Neuronal stem cell (in vitro differentiated cells): ENCODE measurements around the gene PSAPL1.

Experiments
- DNase-seq: peaks from one replicate; pipeline ENCODE4 v3.0.0-alpha.2; 2013; ENCODE audit warnings: low spot score
- H2AFZ ChIP-seq: one replicate; pipeline ENCODE4 v1.6.1; 2013; ENCODE audit warnings: mild to moderate bottlenecking, low read length, inconsistent platforms
- H2AK5ac ChIP-seq: 2 replicates; pipeline ENCODE4 v1.6.1; 2013; ENCODE audit warnings: low read depth, mild to moderate bottlenecking, inconsistent platforms, low read length, moderate library complexity, mixed read lengths
- H2BK120ac ChIP-seq: 2 replicates; pipeline ENCODE4 v1.6.1; 2013; ENCODE audit warnings: low read depth, mild to moderate bottlenecking, inconsistent platforms, low read length, moderate library complexity, mixed read lengths
- H2BK12ac ChIP-seq: one replicate; pipeline ENCODE4 v1.6.1; 2013; ENCODE audit warnings: low read length, inconsistent platforms
- H2BK15ac ChIP-seq: 2 replicates; pipeline ENCODE4 v1.6.1; 2013; ENCODE audit warnings: mild to moderate bottlenecking, low read length, inconsistent platforms, mixed read lengths
- H2BK5ac ChIP-seq: one replicate; pipeline ENCODE4 v1.6.1; 2013; ENCODE audit warnings: inconsistent platforms, mild to moderate bottlenecking, low read length, moderate library complexity
- H3K14ac ChIP-seq: one replicate; pipeline ENCODE4 v1.6.1; 2013; ENCODE audit warnings: low read length, inconsistent platforms
- H3K18ac ChIP-seq: 2 replicates; pipeline ENCODE4 v1.6.1; 2013; ENCODE audit warnings: low read length, inconsistent platforms
- H3K23ac ChIP-seq: 2 replicates; pipeline ENCODE4 v1.6.1; 2013; ENCODE audit warnings: low read depth, mild to moderate bottlenecking, mixed read lengths, low read length, inconsistent platforms; ENCODE audit not compliant: poor library complexity
- H3K27ac ChIP-seq: replicated peaks from 3 replicates; pipeline ENCODE4 v1.5.1; 2013; ENCODE audit warnings: low read length, inconsistent platforms
- H3K27me3 ChIP-seq, 3 experiments: 2 replicates each; pipeline ENCODE4 v1.6.1; 2013; ENCODE audit warnings: low read length in 3 of 3, mild to moderate bottlenecking in 2 of 3, inconsistent platforms in 1 of 3, low read depth in 1 of 3, mixed read lengths in 1 of 3, moderate library complexity in 1 of 3; ENCODE audit not compliant: control insufficient read depth in 3 of 3, insufficient read depth in 3 of 3
- H3K36me3 ChIP-seq, 2 donors: replicated peaks in 1 of 2; 2 replicates each; pipeline ENCODE4 v1.6.1; 2013; ENCODE audit warnings: low read length in 2 of 2; ENCODE audit not compliant: control insufficient read depth in 2 of 2, insufficient read depth in 2 of 2
- H3K4ac ChIP-seq: 2 replicates; pipeline ENCODE4 v1.6.1; 2013; ENCODE audit warnings: inconsistent platforms, mild to moderate bottlenecking, low read length, moderate library complexity
- H3K4me1 ChIP-seq, 2 donors: 1 replicate in 1 of 2; 2 replicates in 1 of 2; pipeline ENCODE4 v1.6.1; 2013; ENCODE audit warnings: low read length in 2 of 2, low read depth in 1 of 2; ENCODE audit not compliant: control insufficient read depth in 2 of 2, insufficient read depth in 1 of 2
- H3K4me2 ChIP-seq: one replicate; pipeline ENCODE4 v1.6.1; 2013; ENCODE audit warnings: mild to moderate bottlenecking, low read length, inconsistent platforms; ENCODE audit not compliant: insufficient read depth, poor library complexity, severe bottlenecking
- H3K4me3 ChIP-seq, 2 donors: 2 replicates each; pipeline ENCODE4 v1.5.1; 2013; ENCODE audit warnings: low read length in 2 of 2, mild to moderate bottlenecking in 2 of 2, inconsistent platforms in 1 of 2, moderate library complexity in 1 of 2
- H3K79me1 ChIP-seq: one replicate; pipeline ENCODE4 v1.6.1; 2013; ENCODE audit warnings: low read depth, mild to moderate bottlenecking, inconsistent platforms, low read length, moderate library complexity
- H3K9ac ChIP-seq: one replicate; pipeline ENCODE4 v1.6.1; 2013; ENCODE audit warnings: mild to moderate bottlenecking, low read depth, low read length, inconsistent platforms; ENCODE audit not compliant: poor library complexity
- H3K9me3 ChIP-seq, 2 donors: replicated peaks in 1 of 2; 2 replicates each; pipeline versions ENCODE3 to v1.6.1; 2013; ENCODE audit warnings: low read length in 2 of 2, mild to moderate bottlenecking in 2 of 2, inconsistent platforms in 1 of 2, low read depth in 1 of 2, mixed read lengths in 1 of 2, moderate library complexity in 1 of 2; ENCODE audit not compliant: control insufficient read depth in 2 of 2, insufficient read depth in 1 of 2
- H4K8ac ChIP-seq: one replicate; pipeline ENCODE4 v1.6.1; 2013; ENCODE audit warnings: low read depth, mild to moderate bottlenecking, inconsistent platforms, low read length, moderate library complexity
- H4K91ac ChIP-seq: one replicate; pipeline ENCODE4 v1.6.1; 2013; ENCODE audit warnings: low read length, low read depth, mild to moderate bottlenecking, inconsistent platforms; ENCODE audit not compliant: poor library complexity
- WGBS, 2 donors: extraction: QIAGEN DNeasy Blood & Tissue Kit; methylation state at CpG; one replicate each; pipeline ENCODE4 v1.1.7; 2013; ENCODE audit warnings: missing lambda C conversion rate in 2 of 2, mixed read lengths in 1 of 2; ENCODE audit not compliant: insufficient read length in 2 of 2, insufficient replicate concordance in 1 of 2; ENCODE audit errors: extremely low coverage in 2 of 2; 5-methylcytosine and 5-hydroxymethylcytosine counted together

The PSAPL1 gene

DNA sequence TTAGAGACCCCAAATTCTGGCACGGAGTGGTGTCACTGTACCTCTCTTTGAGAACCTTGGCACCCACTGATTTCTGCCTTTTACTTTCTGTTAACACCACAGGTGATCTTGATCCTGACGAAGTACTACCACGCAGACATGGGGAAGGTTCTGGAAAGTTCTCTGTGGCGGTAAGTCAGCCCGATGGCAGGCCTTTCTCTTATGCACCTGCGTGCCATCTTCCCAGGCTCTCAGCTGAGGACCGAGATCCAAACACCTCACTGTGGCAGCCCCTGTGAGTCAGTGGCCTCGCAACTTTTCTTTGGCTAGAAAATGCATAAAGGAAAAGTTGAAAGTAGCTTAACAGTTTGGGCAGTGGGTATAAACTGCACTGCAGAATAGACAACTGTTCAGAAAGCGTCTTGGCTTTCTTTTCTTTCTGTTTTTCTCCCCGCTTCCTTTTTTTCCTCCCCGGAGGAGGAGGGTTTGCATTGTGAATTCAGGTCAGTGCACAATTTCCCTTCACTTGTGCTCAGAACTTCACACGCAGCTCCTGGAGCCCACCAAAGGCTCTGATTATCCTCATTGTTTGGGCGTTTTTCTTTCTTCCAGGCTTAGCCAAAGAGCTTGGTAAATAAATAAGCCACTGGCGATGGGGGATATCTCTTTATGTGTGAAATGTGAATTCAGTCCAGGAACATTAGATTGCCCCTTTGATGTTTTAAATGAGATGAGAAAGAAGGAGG lies 38.4 kb downstream of the PSAPL1 start:
- Histone ChIP-seq H3K27ac (peak overlapping the region; percentile 46), H3K18ac (peak overlapping the region; percentile 94), H3K9ac (no peak overlapping the region), H3K23ac (peak overlapping the region; percentile 12), H2BK15ac (no peak overlapping the region), H3K4me2 (no peak overlapping the region), H3K14ac (no peak overlapping the region), H3K9me3 (no peaks in the 10 kb centered on the region), H2AK5ac (peak overlapping the region; percentile 93), H2AFZ (no peak overlapping the region), H4K91ac (no peak overlapping the region), H2BK120ac (no peak overlapping the region), H4K8ac (no peak overlapping the region), H3K4ac (no peak overlapping the region), H3K4me1 (peaks cover 0 to 26% of the 10 kb centered on the region in 2 donors), H2BK5ac (no peak overlapping the region), H3K4me3 (no peak overlapping the region), H3K79me1 (no peaks in the 10 kb centered on the region), H2BK12ac (no peak overlapping the region), H3K36me3 (no peaks in the 10 kb centered on the region), H3K27me3 (peaks cover 0 to 12% (median 0%) of the 10 kb centered on the region in 3 experiments)
- DNase-seq = peak; percentile 29
- no CpG with 5 or more reads among the region's 14 CpGs for WGBS, 2 donors

- no peak overlapping the region for H2AFZ ChIP-seq
- no peak overlapping the region for H3K4me2 ChIP-seq
- no peak overlapping the region for H2BK12ac ChIP-seq
- H3K4me1 ChIP-seq = peaks cover 0 to 26% of the 10 kb centered on the region in 2 donors
- H3K18ac ChIP-seq = peak overlapping the region; percentile 94
- H2AK5ac ChIP-seq = peak overlapping the region; percentile 93
- peak overlapping the region; percentile 90 for H2BK15ac ChIP-seq
- H3K14ac ChIP-seq = no peak overlapping the region
- peaks cover 0 to 16% (median 0%) of the 10 kb centered on the region in 3 experiments for H3K27me3 ChIP-seq
- no peak overlapping the region for H3K27ac ChIP-seq
- no peak overlapping the region for H2BK5ac ChIP-seq
- no CpG with 5 or more reads among the region's 8 CpGs for WGBS, 2 donors
- H2BK120ac ChIP-seq = no peak overlapping the region
- H3K4me3 ChIP-seq = no peak overlapping the region
- no peak overlapping the region for H4K91ac ChIP-seq
- no peaks in the 10 kb centered on the region for H3K79me1 ChIP-seq
- H4K8ac ChIP-seq = no peak overlapping the region
- H3K36me3 ChIP-seq = no peaks in the 10 kb centered on the region
- H3K4ac ChIP-seq = no peak overlapping the region
- H3K9me3 ChIP-seq = no peaks in the 10 kb centered on the region
- no peak overlapping the region for H3K23ac ChIP-seq
- DNase-seq = no peak
- no peak overlapping the region for H3K9ac ChIP-seq
Measured at GRCh38 chr4:7395645-7396044, 39.1 kb downstream of the PSAPL1 start.

- WGBS, 2 donors = no CpG with 5 or more reads among the region's 21 CpGs
- H3K4ac ChIP-seq = no peak overlapping the region
- H4K91ac ChIP-seq = no peak overlapping the region
- H3K36me3 ChIP-seq = no peaks in the 10 kb centered on the region
- peak overlapping the region; percentile 44 for H3K18ac ChIP-seq
- H3K9ac ChIP-seq = peak overlapping the region; percentile 53
- peak overlapping the region; percentile 27 for H2AK5ac ChIP-seq
- no peak overlapping the region for H2BK5ac ChIP-seq
- DNase-seq = no peak
- H3K27ac ChIP-seq = no peak overlapping the region
- no peak overlapping the region for H4K8ac ChIP-seq
- H3K27me3 ChIP-seq = peaks cover 0 to 16% (median 0%) of the 10 kb centered on the region in 3 experiments
- H3K14ac ChIP-seq = no peak overlapping the region
- H3K4me3 ChIP-seq = no peak overlapping the region
- H3K23ac ChIP-seq = no peak overlapping the region
- H2BK15ac ChIP-seq = peak overlapping the region; percentile 73
- no peaks in the 10 kb centered on the region for H3K79me1 ChIP-seq
- no peak overlapping the region for H3K4me2 ChIP-seq
- peaks cover 0 to 26% of the 10 kb centered on the region in 2 donors for H3K4me1 ChIP-seq
- peak overlapping the region; percentile 69 for H2BK12ac ChIP-seq
- H2BK120ac ChIP-seq = no peak overlapping the region
- no peak overlapping the region for H2AFZ ChIP-seq
- H3K9me3 ChIP-seq = no peaks in the 10 kb centered on the region
Measured at GRCh38 chr4:7394681-7395451, 39.9 kb downstream of the PSAPL1 start.
